VCaP (cell line): ENCODE data around the gene TSR3.

Experiments
- H3K27ac ChIP-seq: fragments of 450-650 bp; 2 replicates; pipeline ENCODE4 v1.5.1; 2017
- TF ChIP-seq, protein P1 (sequence below): fragments of 450-650 bp; conservative IDR thresholded peaks from 2 replicates; pipeline ENCODE4 v1.5.1; 2017; ENCODE audit warnings: mild to moderate bottlenecking, moderate library complexity

The TSR3 gene

GRCh38 chr16:1345087-1345486 lies 6.6 kb downstream of the TSR3 start:
- TF ChIP-seq, protein P1, sequence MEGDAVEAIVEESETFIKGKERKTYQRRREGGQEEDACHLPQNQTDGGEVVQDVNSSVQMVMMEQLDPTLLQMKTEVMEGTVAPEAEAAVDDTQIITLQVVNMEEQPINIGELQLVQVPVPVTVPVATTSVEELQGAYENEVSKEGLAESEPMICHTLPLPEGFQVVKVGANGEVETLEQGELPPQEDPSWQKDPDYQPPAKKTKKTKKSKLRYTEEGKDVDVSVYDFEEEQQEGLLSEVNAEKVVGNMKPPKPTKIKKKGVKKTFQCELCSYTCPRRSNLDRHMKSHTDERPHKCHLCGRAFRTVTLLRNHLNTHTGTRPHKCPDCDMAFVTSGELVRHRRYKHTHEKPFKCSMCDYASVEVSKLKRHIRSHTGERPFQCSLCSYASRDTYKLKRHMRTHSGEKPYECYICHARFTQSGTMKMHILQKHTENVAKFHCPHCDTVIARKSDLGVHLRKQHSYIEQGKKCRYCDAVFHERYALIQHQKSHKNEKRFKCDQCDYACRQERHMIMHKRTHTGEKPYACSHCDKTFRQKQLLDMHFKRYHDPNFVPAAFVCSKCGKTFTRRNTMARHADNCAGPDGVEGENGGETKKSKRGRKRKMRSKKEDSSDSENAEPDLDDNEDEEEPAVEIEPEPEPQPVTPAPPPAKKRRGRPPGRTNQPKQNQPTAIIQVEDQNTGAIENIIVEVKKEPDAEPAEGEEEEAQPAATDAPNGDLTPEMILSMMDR = no peak
- no peak overlapping the region for H3K27ac ChIP-seq

GRCh38 chr16:1344499-1344898 lies 7.2 kb downstream of the TSR3 start:
- TF ChIP-seq, protein P1 = no peak
- H3K27ac ChIP-seq = no peak overlapping the region

DNA sequence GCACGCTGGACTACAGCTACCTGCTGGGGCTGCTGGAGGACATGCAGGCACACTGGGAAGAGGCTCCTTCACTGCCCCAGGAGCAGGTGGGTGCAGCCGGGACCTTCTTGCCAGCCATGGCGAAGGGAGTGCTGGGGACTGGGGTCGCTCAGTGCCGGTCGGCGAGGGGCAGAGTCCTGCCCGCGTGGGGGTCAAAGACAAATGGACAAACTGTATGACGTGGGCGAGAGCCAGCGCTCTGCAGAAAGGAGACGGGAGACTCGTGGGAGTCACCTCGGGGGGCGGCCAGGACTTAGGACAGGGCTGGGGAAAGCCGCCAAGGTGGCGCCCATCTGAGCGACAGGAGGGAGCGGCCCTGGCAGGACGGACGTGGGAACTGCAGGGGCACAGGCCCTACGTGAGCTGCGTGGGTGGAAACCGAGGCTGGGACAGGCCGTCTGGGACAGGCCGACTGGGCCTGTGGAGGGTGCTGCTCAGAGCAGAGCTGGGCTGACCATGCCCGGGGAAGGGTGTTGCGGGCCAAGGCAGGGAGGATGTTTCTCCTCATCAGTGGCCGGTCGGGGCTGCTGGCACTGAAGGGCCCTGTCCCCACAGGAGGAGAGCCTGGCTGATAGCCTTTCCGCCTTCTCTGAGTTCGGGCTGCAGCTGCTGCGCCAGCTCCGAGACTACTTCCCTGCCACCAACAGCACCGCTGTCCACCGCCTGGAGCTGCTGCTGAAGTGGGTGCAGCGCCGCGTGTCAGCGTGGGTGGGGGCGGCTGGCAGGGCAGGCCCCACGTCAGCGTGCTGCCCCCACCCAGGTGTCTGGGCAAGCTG lies 8.0 kb downstream of the TSR3 start:
- peak overlapping the region; percentile 22; the same call in 1 of the 2 replicates for H3K27ac ChIP-seq

GRCh38 chr16:1342526-1343427 lies 8.9 kb downstream of the TSR3 start:
- TF ChIP-seq, protein P1 = no peak; the same call in 1 of the 2 replicates
- peak overlapping the region; percentile 22; the same call in 1 of the 2 replicates for H3K27ac ChIP-seq

More for the DNA sequence above, 8.0 kb downstream of the TSR3 start:
- TF ChIP-seq, protein P1 = no peak

GRCh38 chr16:1341495-1342420 lies 9.9 kb downstream of the TSR3 start:
- H3K27ac ChIP-seq = no peak overlapping the region
- TF ChIP-seq, protein P1 = no peak

DNA sequence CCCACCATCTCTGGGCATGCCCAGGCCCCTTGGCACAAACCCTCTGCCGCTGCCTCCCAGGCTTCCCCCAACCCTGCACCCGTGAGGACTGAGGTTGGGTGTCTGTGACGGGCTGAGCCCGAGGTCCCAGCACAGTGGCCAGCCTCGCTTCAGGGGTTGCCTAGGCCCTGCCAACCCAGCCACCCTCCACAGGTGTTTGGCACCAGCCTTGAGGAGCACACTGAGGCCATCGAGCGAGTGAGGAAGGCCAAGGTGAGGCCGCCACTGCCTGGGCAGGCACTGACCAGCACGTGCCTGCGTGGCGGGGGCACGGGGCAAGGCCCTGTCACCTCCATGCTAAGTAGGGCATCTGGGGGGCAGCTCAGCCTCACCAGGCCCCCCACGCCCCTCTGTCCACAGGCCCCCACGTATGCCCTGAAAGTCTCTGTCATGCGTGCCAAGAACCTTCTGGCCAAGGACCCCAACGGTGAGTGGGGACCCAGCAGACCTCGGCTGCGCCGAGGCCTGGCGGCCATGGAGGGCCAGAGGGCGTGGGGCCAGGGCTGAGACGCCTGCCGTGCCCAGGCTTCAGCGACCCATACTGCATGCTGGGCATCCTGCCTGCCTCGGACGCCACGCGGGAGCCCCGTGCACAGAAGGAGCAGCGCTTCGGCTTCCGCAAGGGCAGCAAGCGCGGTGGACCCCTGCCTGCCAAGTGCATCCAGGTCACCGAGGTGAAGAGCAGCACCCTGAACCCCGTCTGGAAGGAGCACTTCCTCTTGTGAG lies 10.8 kb downstream of the TSR3 start:
- TF ChIP-seq, protein P1 = no peak

More for the DNA sequence above, 10.8 kb downstream of the TSR3 start:
- no peak overlapping the region for H3K27ac ChIP-seq
